GM18519 (cell line): Measurements from ENCODE around the gene C19orf44.
"Not testable (repeated sequence)": the region's sequence is repeated elsewhere in the genome, so short reads cannot be mapped to it uniquely, and the experiment has no call there.

Experiments used
- ATAC-seq: cut with Tn5 transposase; IDR thresholded peaks from one replicate; pipeline ENCODE4 v1.9.1; 2021; ENCODE audit warnings: mild to moderate bottlenecking, moderate library complexity; ENCODE audit not compliant: unreplicated experiment, low FRiP score

The C19orf44 gene

GRCh38 chr19:16495982-16496612, at the start of gene C19orf44, which contains the start of gene CALR3:
TSS of gene C19orf44 (plus strand) at chr19:16496394. CDS start at chr19:16500793, 4,399 bp downstream.
TSS of gene CALR3 (minus strand) at chr19:16496167. CDS start at chr19:16496129, 38 bp downstream.
- peak; percentile 94 for ATAC-seq

DNA sequence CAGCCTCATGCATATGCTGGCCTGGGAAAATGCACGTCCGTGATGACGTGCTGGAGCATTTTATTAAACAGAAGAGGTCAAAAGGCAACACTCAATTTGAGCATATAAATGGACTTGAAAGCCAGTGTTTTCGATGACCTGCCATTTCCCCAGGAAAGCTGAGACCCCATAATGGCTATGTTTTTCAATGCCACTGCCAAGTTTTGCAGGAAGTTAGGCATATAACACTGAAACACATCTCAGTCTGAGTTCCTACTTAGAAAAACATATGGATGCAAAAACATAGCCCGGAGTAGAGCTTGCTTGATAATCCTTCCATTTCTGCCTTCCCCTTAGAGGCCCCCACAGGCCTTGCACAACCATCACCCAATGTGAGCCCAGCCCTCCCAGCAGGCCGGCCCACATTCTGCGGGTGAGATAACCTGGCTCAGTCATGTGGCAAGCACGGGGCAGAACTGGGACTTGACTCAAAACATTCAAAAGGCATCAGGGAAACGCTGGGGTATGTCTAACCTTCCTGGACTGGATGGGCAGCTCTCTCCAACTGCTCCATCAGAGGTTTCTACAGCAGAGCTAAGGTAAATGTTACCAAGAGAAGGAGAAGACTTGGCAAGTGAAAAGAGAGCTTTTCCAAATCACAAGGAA, 49.3 kb upstream of the C19orf44 start:
- no peak for ATAC-seq

GRCh38 chr19:16448872-16449271, 47.3 kb upstream of the C19orf44 start:
- ATAC-seq = not testable (repeated sequence)

DNA sequence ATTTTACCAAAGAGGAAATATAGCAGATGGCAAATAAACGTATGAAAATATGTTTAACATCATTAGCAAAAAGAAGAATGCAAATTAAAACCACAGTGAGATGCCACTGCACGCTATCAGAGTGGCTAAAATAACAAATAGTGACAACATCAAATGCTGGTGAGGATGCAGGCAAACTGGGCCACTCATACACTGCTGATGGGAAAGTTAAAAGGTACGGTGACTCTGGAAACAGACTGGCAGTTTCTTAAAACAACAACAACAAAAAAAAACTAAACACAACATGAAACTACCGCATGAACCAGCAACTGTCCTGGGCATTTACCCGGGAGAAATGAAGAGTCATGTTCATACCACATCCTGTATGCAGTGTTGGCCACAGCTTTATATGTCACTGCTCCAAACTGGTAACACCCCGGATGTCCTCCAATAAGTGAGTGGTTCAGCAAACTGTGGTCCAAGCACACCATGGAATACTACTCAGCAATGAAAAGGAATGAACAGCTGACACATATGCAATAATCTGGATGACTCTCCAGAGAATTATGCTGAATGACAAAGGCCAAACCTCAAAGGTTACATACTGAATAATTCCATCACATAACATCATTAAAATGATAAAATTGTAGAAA, 46.7 kb upstream of the C19orf44 start:
- no peak for ATAC-seq

DNA sequence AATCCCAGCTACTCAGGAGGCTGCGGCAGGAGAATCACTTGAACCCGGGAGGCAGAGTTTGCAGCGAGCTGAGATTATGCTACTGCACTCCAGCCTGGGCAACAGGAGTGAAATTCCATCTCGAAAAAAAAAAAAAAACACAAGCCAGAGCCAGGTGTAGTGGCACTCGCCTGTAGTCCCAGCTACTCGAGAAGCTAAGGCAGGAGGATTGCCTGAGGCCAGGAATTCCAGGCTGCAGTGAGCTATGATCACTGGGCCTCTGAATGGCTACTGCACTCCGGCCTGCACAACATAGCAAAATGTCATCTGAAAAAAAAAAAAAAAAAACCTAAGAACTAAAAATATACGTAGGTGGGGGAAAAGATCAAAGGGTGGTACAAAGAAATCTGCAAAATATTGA, 43.9 kb upstream of the C19orf44 start:
- ATAC-seq = no peak

DNA sequence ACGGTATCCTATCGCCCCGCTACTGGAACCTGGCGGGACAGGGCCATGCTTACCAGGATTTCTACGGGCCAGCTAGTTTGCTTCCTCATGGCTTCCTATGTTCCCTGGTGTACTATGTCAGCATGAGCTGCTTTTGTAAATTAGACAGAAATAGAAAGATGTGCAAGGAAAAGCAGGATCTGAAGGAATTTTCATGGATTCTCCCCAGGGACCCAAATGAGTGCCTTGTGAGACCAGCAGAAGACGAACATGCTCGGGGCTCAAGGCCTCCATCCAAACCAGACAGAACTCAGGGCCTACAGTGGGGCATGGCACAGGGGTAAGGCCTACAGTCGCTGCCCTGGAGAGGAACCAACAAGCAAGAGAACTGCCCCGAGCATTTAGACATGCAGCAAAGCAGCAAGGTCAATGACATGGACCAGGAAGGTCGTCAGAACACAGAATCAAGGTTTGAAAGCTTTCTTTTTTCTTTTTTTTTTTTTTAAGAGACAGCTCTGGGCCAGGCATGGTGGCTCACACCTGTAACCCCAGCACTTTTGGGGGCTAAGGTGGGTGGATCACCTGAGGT, 41.8 kb upstream of the C19orf44 start:
- no peak for ATAC-seq

- no peak for ATAC-seq
These were observed 40.7 kb upstream of the C19orf44 start for GRCh38 chr19:16455489-16455888.

DNA sequence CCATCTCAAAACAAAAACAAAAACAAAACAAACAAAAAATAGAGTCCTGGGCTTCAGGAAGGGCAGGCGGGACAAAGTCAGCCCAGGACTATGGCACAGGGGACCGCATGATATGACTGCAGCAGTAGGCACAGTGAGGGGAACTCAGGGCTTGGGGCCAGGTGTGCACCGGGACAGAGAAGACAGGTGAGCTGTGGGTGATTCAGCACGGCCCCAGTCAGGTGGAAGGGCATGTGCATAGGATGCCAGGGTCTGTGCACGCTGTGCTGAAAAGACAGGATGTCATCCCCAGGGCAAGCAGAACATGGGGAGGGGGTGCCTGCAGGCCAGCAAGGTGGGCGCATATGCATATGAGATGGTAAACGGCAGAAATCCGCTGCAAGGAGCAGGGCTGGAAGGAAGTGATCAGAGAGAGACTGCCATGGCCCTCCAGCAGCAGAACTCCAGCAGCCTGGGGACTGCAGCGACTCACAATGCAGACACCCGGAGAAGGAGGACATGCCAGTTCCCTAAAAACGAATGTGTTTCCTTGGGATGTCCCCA, 39.5 kb upstream of the C19orf44 start:
- no peak for ATAC-seq

DNA sequence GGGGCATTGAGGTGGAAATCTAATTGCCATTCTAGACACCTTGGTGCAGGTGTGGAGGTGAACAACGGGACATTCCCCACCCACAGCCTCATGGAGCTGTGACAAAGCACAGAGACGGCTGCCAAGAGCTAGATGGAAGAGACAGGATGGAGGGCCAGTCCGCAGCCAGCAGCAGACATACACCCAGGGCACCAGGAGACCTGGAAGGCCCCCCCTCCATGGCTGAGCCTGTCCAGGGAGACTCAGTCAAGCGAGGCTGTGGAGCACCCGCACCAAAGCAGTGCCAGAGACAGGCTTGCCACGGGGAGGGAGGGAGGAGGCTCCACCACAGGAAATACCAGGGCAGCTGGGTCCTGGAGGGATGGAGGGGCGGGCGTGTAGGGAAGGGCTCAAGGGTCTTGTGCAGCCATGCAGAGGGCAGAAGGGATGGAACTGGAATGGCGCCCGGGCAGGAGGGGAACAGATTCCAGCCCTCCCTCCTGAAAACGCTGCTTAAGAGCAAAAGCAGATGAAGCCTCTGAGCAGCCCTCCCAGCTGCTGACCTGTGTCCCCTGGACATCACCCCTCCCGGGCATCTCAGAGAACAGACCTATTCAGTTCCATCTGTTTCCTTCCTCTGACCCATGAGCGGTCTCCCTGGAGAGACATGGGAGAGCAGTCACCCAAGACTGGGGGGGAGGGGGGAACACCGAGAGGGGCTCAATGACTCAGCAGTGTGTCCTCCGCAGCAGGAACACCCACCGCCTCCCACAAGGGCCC, 38.8 kb upstream of the C19orf44 start:
- ATAC-seq = no peak

DNA sequence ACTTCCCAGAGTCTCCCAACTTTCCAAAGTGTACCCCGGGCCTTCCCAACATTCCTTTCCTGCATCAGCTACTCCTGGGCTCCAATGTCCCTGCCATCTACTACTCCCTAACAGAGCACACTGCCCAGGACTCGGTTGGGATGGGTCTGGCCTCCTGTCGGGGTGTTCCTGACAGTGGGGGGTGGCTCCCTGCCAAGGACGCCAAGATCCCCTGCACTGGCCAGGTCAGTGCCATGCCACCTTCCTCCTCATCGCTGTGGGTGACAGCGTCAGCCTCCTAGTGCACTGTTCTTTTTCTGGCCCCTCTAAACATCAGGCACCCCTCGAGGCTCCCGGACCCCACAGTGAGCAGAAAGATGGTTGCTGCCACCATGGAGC, 38.3 kb upstream of the C19orf44 start:
- no peak for ATAC-seq

- no peak for ATAC-seq
These were observed 37.5 kb upstream of the C19orf44 start for GRCh38 chr19:16458391-16459341.

- ATAC-seq = no peak
These were observed 36.5 kb upstream of the C19orf44 start for GRCh38 chr19:16459680-16460079.

DNA sequence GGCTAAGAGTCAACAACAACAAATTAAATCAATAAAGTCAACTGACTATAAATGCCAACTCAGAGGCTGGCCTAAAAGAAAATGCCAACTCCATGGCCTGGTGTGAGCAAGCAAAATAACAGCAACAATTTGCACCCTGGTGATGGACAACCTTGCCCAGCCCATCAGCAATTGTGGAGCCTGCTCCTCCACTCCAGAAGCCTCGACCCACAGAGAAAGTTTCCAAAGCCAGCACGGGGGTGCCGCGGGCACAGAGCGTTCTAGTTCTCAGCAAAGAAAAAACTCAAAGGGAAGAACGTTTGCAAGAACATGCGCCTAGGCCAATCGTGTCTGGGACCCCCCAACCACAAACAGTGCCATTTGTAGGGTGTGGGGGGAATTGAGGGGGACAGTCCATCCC, 35.7 kb upstream of the C19orf44 start:
- no peak for ATAC-seq

DNA sequence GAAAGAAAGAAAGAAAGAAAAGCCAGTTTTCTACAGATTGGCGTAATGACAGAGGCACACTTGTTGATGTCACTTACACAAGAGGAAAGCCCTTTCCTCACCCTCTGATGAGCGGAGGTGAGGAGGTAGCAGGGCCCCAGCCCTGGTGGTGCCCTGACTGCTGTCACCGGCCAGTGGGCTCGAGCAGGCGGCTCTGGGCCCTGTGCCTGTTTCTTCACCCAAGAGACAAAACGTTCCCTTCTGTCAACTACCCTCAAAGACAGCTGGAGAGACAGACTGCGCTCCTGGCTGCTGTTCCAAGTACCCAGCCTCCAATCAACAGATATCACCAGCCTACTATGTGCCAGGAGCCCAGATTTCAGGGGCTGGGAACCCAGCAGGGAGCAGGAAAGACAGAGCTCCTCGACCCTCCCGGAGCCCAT, 34.6 kb upstream of the C19orf44 start:
- ATAC-seq = no peak

GRCh38 chr19:16462757-16463250, 33.4 kb upstream of the C19orf44 start:
- no peak for ATAC-seq

DNA sequence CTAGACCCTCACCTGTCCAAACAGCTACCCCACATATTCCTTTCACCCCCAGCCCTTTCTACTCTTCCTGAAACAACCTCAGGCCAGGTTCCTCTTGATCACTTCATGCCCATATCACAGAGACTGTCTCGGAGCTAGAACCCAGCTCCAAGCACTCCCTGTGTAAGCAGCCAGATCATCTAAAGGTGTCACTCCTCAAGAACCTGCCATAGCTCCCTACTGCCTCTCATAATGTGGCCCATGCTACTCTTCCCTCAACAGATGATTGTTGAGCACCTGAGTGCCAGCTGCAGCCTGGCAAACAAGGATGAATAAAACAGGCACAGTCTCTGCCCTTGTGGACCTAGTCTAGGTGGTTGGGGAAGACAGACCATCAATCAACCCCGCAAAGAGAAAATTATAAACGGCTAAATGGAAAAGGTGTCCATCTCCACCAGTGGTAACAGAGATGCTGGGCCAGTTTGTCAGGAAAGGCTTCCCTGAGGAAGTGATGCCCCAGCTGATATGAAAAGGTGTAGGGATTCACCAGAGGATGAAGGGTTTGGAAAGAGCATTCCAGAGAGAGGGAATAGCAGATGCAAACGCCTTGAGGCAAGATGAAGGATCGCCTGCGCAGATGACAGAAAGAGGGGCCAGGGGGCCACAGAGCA, 32.7 kb upstream of the C19orf44 start:
- no peak for ATAC-seq

GRCh38 chr19:16463991-16464575, 32.1 kb upstream of the C19orf44 start:
- no peak for ATAC-seq

DNA sequence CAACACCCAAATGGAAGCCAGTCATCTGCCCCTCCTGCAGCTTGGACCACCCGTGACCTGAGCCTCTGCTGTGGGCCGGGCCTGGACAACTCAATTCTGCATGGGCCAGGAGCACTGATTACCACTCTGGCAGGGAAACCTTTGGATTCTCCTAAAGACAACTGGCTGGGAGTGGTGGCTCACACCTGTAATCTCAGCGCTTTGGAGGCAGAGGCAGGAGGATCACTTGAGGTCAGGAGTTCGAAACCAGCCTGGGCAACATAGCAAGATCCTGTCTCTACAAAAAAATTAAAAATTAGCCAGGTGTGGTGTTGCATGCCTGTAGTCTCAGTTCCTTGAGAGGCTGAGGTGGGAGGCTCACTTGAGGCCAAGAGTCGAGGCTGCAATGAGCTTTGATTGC, 31.0 kb upstream of the C19orf44 start:
- ATAC-seq = no peak
